NOMO-1 (cell line): Measurements from ENCODE around the gene EVA1A.

ENCODE experiments used
- DNase-seq, 2 experiments: peaks; one replicate each; lab custom pipeline; 2025; ENCODE audit not compliant: unreplicated experiment in 2 of 2; lab: John Stamatoyannopoulos, UW

Gene EVA1A

GRCh38 chr2:75592030-75592429 is 31.3 kb upstream of the EVA1A start:
- no peak for DNase-seq

GRCh38 chr2:75589391-75590105 is 28.8 kb upstream of the EVA1A start:
- no peak for DNase-seq

- DNase-seq, result no peak
These were observed 27.3 kb upstream of the EVA1A start for GRCh38 chr2:75587954-75588587.

GRCh38 chr2:75586971-75587370 is 26.2 kb upstream of the EVA1A start:
- no peak for DNase-seq

- no peak for DNase-seq
These were observed 22.1 kb upstream of the EVA1A start for GRCh38 chr2:75582840-75583239.

- DNase-seq, result no peak
These were observed 19.9 kb upstream of the EVA1A start for GRCh38 chr2:75580606-75581005.

- DNase-seq, result no peak
These were observed 19.4 kb upstream of the EVA1A start for GRCh38 chr2:75580156-75580555.

GRCh38 chr2:75579186-75579585 is 18.4 kb upstream of the EVA1A start:
- DNase-seq, result no peak

- DNase-seq, result no peak
These were observed 16.5 kb upstream of the EVA1A start for GRCh38 chr2:75577280-75577679.

GRCh38 chr2:75574106-75574505 is 13.4 kb upstream of the EVA1A start:
- no peak for DNase-seq

GRCh38 chr2:75573145-75573878 is 12.6 kb upstream of the EVA1A start:
- no peak for DNase-seq

- no peak for DNase-seq
These were observed 11.1 kb upstream of the EVA1A start for GRCh38 chr2:75571730-75572430.

GRCh38 chr2:75570948-75571729 is 10.4 kb upstream of the EVA1A start:
- DNase-seq, result no peak

GRCh38 chr2:75570024-75570947 is 9.5 kb upstream of the EVA1A start:
- DNase-seq, result no peak

GRCh38 chr2:75569546-75569945 is 8.8 kb upstream of the EVA1A start:
- DNase-seq, result no peak

- DNase-seq, result no peak
These were observed 7.4 kb upstream of the EVA1A start for GRCh38 chr2:75568174-75568573.

GRCh38 chr2:75565472-75566462 is 5.0 kb upstream of the EVA1A start:
- no peak for DNase-seq

GRCh38 chr2:75564713-75565359 is 4.1 kb upstream of the EVA1A start:
- no peak for DNase-seq
